GM21529 (cell line): ENCODE results near the gene NEK2.
A peak's percentile ranks its signal among the peaks of the same experiment; 100 is the strongest.
"Not testable (repeated sequence)": the region's sequence is repeated elsewhere in the genome, so short reads cannot be mapped to it uniquely, and the experiment has no call there.

Source experiments
- ATAC-seq: cut with Tn5 transposase; IDR thresholded peaks from one replicate; pipeline ENCODE4 v1.9.1; 2021; ENCODE audit not compliant: unreplicated experiment

NEK2 gene

DNA sequence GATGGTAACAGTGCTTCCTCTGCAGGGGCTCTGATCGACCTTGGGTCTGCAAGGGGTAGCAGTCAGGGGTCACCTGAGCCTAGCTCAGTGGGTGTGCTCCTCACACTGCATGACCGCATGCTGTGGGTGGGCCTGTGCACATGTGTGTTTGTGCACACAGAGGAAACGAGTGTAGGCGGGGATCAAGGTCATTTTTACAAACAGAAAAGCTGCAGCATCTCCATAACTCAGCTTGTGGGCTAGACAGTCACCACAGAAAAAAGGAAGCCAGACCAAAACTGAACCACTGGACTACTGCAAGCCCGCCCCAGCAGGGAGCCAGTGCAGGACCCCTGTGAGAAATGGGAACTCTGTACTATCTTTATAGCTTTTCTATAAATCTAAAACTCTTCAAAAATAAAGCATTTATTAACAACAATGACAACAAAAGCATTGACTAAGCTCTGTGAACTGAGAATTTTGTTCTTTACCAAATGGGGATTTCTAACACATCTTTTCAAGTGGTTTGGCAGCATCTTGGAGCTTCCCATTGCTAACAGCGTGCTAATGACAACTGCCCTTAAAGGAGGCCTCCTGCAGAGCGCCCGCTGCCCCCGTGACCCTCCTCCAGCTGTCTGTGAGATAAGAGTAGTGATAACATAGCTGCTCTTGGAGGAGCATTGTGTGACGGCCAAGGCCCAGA is 19.9 kb upstream of the NEK2 start:
- ATAC-seq: peak; percentile 37

DNA sequence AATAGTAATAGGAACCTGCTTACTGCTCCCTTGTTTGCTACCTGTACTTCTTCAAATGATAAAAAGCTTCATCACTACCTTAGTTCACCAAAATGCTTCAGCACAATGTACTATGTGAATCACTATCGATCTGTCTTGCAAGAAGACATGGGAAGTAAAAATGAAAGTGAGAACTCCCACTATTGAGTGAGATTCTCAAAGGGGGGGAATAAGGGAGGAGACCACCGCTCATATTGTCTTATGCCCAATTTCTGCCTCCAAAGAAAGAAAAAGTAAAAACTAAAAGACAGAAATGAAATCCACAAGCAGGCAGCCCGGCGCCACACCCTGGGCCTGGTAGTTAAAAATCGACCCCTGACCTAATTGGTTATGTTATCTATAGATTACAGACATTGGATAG is 18.5 kb upstream of the NEK2 start:
- ATAC-seq: not testable (repeated sequence)

DNA sequence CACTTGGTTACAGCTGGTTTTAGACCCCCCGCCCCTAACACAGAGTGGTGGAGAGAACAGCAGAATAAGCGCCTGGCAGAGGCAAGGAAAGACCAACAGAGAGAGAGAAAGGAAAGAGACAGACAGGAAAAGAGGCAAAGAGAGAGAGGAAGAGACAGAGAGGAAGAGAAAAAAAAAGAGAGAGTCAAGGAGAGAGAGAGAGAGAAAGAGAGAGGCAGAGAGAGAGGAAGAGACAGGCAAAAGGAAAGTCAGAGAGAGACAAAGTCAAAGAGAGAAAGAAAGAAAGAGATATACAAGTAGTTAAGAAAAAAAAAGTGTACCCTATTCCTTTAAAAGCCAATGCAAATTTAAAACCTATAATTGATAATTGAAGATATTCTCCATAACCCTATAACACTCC is 13.0 kb upstream of the NEK2 start:
- no peak for ATAC-seq

DNA sequence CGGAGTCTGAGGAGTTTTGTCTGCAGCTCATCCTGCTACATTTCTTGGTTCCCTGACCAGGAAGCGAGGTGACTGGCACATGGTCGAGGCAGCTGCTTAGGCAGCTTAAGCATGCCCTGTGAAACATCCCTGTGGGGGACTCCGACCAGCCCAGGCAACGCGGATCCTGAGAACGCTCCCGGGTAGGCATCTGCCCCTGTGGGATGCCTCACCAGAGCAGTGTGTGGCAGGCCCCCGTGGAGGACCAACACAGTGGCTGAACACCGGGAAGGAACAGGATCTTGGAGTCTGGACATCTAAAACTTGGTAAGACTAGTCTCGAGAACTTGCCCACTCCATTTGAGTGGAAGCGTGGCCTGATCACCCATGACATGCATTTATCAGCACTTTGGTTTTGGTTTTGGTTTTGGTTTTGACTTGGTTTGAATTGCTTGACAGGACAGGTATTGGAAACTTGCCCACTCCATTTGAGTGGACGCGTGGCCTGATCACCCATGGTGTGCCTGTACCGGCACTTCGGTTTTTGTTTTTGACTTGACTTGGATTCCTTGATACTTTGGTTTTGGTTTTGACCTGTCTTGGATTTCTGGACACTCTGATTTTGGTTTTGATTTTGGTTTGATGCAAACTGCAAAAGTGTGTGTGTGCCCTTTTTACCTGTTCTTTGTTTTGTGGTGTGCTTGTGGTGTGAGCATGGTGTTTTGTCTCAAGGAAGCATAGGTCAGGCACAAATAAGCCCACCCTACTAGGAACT is 12.2 kb upstream of the NEK2 start:
- no peak for ATAC-seq

DNA sequence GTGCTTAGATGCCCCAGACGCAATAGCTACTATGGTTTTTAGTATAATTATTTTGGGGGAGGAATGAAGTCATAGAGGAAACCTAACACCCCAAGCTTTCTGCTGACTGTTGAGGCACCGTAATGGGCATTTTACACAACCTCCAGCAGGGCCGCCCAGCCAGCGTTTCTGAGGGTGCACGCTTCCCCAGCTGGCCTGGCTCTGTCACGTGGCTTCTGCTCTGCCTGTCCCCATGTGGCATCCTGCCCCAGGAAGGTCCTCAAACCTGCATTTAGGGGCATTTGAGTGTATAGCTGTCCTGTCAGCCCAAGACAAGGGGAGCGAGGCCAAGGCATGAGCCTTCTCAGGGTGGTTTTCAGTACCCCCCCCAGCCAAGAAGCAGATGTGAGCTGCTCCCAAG is 10.4 kb upstream of the NEK2 start:
- ATAC-seq: no peak

DNA sequence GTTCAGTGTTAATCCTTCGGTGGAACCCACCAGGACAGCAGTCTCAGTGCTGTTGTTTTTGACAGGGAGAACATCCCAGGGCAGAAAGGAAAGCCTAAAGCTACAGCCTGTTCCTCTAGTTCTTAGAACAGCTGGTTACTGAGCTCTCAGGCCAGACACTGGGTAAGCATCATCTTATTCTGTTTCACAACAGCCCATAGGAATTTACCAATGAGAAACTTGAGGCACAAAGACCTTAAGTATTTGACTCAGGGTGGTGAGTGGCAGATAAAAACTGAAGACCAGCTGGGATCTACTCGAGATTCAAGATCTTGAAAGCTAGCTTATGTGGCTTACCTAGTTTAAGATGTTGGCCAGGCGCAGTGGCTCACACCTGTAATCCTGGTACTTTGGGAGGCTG is 9.4 kb upstream of the NEK2 start:
- ATAC-seq: no peak

DNA sequence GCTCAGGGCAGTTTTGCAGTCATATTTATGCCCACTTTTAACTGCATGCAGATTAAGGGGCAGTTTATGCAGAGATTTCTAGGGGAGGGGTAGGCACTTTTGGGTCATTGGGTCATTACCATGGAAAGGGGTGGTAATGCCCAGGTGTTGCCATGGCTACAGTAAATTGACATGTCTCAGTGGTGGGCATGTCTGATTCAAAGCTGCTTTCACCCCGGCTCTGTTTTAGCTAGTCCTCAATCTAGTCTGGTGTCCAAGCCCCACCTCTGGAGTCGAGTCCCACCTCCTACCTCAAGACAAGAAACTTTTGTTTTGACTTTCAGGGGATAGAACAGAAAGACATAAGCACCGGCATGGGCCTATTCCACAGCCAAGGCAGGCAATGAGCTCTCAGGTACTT is 8.9 kb upstream of the NEK2 start:
- ATAC-seq: no peak

DNA sequence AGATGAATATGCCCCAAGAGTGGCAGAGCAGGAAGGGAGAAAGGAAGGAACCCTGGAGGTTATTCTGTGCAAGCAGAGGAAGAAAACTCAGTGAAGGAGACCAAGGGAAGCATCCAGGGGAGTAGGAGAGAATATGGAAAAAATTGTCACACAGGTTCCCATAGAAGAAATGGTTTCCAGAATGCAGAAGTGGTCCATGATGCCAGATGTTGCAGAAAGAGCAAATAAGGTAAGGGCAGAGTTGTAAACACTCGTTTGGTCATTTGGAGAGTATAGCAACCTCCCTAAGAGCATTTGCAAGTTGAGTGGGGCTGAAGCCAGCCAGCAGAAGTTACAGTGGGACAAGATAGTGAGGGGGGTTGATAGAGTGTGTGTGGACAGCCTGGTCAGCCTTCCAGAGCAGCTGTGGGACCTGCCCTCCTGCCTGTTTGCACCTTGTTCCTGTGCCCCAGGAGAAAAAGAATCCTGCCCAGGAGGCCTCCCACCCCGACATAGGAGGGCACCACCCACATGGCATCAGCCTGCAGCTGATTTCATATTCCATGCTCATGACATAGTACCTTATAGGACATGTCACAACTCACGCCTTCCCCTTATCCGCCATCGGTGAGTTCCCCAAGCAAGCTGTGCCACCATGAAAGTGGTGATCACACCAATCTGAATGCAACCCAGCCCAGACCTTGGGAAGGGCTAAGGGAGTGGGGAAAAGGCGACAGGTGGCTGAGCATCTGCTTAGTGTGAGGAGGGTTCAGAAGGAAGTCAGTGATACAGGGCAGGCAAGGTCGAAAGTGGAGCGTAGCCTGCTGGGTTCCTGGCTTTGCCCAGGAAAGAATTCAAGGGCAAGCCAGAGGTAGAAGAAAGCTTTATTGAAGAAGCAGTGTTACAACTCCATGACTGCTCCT is 8.2 kb upstream of the NEK2 start:
- ATAC-seq: no peak

DNA sequence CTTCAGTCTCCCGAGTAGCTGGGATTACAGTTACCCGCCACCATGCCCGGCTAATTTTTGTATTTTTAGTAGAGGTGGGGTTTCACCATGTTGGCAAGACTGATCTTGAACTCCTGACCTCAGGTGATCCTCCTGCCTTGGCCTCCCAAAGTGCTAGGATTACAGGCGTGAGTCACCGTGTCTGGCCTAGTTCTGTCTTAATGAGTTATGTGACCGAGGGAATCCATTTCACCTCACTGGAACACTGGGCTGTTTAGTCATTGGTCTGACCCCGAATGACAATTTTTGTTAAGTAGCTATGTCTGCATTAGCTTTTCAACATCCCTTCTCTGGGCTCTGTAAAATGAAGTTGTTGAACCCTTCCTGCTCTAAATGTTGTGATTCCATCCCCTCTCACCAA is 6.8 kb upstream of the NEK2 start:
- not testable (repeated sequence) for ATAC-seq

DNA sequence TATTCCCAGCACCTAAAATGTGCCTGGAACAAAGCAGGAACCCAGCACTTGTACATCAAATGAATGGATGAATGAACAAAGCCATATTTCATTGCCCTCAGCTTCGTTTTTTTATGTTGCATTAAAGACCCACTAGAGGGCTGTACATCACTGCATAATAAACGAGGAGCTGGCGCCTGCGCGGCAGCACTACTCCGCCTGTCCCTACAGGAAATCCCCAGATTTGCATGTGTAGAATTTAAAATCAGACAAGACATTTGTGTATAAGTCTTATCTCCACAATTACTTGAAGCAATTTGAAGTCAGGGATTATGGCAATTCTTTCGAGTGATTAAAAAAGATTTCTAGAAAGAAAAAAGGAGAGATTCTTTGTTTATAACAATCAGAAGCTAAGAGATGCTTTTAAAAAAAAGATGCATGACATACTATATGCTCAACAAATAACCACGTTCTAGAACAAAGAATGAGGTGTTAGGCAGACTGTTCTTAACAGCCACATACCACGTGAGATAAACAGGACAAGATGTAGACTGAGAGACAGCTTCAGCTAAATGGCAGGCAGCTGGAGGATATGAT is 5.4 kb upstream of the NEK2 start:
- ATAC-seq: peak; percentile 75

DNA sequence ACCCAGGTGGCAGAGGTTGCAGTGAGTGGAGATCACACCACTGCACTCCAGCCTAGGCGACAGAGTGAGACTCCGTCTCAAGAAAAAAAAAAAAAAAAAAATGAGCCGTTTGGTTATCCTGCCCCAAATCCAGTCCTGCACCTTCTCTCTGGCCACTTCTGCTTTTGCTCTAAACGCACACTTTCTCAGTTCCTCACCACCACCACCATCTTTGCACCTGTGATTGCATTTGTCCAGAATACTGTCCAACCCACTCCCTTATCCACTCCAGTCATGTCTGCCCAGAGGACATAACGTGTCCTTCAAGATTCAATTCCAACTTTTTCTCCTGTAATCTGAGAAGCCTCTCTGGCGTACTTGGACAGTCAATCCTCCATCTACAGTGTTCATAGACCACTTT is 2.2 kb upstream of the NEK2 start:
- ATAC-seq: peak; percentile 43

DNA sequence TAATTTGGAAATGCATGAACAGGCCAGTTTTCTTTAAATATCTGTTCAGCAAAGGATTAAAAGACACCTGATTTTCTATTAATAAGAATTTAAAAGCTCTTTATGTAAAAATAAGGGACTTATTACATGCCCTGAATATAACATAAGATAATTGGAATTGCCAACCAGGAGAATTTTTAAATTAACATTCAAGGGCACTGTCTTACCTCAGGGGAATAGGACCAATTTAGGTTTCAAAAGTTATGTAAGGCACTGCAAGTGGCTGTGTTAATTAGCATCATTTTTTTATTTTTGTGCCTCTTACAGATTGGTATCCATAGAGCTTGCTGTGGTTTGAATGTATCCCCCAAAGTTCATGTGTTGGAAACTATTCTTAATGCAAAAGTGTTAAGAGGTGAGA is 1.3 kb upstream of the NEK2 start:
- no peak for ATAC-seq

DNA sequence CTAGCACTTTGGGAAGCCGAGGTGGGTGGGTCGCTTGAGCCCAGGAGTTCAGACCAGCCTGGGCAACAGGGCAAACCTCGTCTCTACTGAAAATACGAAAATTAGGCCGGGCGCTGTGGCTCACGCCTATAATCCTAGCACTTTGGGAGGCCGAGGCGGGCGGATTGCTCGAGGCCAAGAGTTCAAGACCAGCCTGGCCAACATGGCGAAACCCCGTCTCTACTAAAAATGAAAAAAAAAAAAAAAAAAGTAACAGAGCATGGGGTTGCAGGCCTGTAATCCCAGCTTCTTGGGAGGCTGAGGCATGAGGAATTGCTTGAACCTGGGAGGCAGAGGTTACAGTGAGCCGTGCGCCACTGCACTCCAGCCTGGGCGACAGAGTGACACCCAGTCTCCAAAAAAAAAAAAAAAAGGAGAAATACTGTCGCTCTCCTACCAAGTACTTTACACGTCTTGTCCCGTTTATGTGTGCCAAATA is 724 bp upstream of the NEK2 start:
- ATAC-seq: no peak

DNA sequence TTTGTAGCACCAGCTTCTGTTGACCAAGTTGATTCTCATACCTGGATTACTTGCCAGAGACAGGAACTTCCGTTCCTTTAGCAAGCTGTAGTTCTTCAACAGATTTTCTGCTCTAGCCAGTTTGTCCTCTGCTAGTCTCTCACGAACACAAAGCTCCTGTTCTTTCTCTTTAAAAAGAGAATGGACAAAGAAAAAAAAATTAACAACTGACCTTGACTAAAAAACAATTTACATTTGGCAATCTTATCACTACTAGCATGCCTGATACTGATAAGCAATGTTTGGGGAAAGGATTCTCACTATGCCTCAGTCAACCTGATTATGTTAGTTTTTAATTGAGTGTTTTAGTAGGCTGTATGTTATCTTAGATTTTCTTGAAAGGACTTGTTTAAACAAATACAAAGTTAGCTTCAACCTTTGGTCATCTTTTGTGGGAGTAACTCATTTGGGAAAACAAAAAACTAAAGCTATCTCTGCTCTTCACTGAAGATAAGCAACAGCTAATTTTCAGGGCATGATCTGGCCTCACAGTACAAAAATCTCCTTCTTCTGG is 8.3 kb downstream of the NEK2 start:
- ATAC-seq: no peak

DNA sequence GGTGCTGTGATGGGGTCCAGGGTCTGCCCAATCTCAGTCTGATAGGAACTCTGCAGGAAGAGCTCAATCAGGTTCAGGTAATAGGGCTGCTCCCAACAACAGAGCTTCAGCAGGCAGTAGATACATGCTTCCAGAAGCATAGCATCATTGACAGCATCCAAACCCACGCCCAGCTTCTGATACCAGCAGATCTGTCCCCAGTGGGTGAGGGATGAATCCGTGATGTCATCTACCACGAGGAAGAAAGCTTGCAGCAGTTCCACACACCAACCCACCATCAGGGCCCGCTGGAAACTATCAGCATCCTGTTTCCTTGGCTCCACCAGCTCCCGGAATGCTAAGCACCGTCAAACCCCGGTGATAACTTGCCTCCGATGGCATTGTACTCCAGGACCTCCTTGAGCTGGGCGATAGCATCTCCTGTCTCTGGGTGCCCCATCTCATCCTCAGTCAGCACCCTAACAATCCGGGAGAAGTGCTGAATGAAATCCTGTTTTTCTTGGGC is 14.7 kb downstream of the NEK2 start:
- ATAC-seq: no peak

DNA sequence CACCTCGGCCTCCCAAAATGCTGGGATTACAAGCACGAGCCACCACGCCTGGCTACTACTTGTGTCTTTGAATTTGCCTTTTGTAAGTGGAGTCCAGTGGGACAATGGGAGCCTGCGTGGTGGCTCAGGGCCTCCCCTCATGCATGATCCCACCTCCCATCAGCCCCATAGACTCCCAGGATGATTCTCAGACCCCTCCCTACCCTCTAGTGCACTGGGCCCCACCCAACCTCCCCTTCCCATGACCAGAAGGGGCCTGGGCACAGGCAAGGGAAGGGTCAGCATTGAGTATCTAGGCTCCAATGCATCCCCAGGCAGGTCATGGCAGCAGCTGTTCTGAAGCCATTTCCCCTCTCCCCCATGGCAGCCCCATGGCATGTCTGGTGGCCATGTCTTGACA is 18.7 kb downstream of the NEK2 start:
- ATAC-seq: no peak

DNA sequence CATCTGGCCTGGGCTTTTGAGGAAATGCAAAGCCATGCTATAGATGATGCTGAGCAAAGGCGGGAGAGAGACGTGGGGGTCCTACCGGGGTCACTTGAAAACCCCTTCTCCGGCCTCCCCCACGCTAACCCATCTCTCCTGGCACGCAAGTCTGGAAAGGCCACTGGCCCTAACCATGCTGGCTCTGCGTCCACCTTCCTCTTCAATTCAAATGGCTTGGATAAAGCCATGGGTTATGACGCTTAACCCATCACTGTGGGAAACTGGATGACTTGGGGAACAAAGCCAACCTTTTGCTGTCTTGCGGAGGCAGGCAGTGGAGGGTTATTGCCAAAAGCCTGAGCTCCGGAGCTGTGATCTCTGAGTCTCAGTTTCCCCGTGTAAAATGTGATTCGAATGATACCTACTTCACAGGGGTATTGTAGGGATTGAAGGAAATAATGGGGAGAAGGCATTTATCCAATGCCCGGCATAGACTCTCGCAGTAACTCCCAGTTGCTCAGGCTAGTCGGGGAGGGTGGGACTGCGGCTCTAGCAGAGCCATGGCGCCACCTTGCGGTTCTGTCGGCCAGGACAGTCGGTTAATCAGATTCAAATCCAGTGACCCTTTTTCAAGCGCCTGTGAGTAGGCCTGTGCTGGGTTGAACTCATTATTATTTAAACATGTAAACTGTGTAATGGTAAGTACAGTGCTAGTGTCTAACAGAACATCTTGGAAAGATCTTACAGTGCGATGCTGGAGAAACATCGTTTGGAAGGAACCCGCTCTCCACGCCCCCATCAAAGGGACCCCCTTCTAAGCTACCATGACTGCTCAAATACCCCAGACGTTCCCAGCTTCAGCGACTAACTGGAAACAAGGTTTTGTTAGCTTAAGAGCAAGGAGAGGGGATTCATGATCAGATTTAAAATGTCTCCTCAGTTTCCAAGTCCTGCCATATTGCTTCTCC is 20.3 kb downstream of the NEK2 start:
- peak; percentile 89 for ATAC-seq

DNA sequence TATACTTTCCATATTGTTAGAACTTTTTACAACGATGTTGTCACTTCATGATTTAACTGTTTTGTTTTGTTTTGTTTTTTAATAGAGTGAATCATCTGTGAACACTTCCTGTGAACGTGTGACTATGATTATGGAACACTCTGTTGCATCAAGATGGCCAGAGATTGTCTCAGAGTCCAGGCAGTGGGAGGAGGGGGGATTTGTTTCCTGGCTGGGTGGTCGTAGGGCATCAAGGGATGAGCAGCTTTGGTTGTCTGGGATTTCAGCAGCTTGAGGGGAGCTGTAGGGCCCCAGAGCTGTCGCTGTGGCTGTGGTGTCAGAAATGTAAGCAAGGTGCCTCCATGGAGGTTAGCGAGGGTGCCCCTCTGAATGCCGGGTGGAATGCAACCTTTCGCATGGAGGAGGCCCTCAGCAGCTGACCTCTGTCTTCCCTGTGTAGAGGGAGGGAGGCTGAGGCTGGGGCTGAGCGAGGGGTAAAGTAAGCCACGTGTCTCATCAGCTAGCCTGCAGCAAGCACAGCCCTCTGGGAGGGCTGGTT is 21.4 kb downstream of the NEK2 start:
- no peak for ATAC-seq

DNA sequence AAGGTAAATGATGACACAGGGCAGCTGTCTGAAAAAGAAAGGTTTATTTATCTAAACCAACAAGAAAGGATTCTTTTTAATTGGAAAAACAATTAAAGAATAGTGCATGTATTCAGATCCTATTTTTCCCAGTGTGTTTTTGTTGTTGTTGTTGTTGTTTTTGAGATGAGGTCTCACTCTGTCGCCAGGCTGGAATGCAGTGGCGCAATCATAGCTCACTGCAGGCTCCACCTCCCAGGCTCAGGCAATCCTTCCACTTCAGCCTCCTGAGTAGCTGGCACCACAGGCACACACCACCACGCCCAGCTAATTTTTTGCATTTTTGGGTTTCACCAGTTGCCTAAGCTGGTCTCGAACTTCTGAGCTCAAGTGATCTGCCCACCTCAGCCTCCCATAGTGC is 22.1 kb downstream of the NEK2 start:
- no peak for ATAC-seq
